Sigmoid colon (tissue), 7 donors: ENCODE data around the gene CNTN5. TPM values are rescaled to one million over a fixed set of nuclear protein-coding genes. Genes with fewer than 3 reads are reported as not detected.

Source experiments
- DNase-seq: peaks from one replicate; pipeline ENCODE4 v3.0.0-alpha.2; 2019
- H3K27ac ChIP-seq, 4 donors: fragments of 200-600 bp; sonication (generic); one replicate each; pipeline ENCODE4 v1.5.1; 2016 to 2019; ENCODE audit warnings: mild to moderate bottlenecking in 1 of 4
- H3K27me3 ChIP-seq, 3 donors: fragments of 200-600 bp; sonication (generic); one replicate each; pipeline ENCODE4 v1.5.1; 2019; ENCODE audit warnings: mild to moderate bottlenecking in 1 of 3
- H3K36me3 ChIP-seq, 4 donors: fragments of 200-600 bp; sonication (generic); one replicate each; pipeline ENCODE4 v1.5.1; 2016 to 2019
- H3K4me1 ChIP-seq, 4 donors: fragments of 200-600 bp; sonication (generic); one replicate each; pipeline ENCODE4 v1.5.1; 2017 to 2019
- H3K4me3 ChIP-seq, 4 donors: fragments of 200-600 bp; sonication (generic); one replicate each; pipeline ENCODE4 v1.5.1; 2017 to 2019; ENCODE audit warnings: mild to moderate bottlenecking in 2 of 4, moderate library complexity in 1 of 4
- H3K9me3 ChIP-seq, 4 donors: fragments of 200-600 bp in 3 of 4; sonication (generic) in 3 of 4; one replicate each; pipeline versions ENCODE4 v1.5.1 to v1.6.1; 2013 to 2019
- EP300 ChIP-seq, 4 donors: sonication (generic); formaldehyde crosslinking; IDR thresholded peaks; one replicate each; pipeline ENCODE4 v1.6.1; 2017; ENCODE audit warnings: antibody characterized with exemption in 4 of 4
- POLR2A ChIP-seq, 2 donors: fragments of 450-650 bp; IDR thresholded peaks; one replicate each; pipeline ENCODE4 v1.6.1; 2016; ENCODE audit warnings: antibody characterized with exemption in 2 of 2, mild to moderate bottlenecking in 2 of 2, moderate library complexity in 2 of 2
- POLR2AphosphoS5 ChIP-seq, 4 donors: sonication (generic); formaldehyde crosslinking; IDR thresholded peaks; one replicate each; pipeline ENCODE4 v1.6.1; 2017; ENCODE audit warnings: antibody characterized with exemption in 4 of 4
- WGBS, 2 donors: extraction: QIAGEN DNeasy Blood & Tissue Kit; methylation state at CpG; one replicate each; pipeline ENCODE4 v1.1.7; 2013; 5-methylcytosine and 5-hydroxymethylcytosine counted together
- intact Hi-C: fragments of 100-400 bp; cut with DNase I; formaldehyde crosslinking; loops from one replicate; pipeline ENCODE4 v1.15.1; 2023
- polyA plus RNA-seq, 3 donors: library from polyadenylated mRNA; stranded (reverse); fragments of 200-250 nt; gene quantifications; one replicate each; pipeline ENCODE4 v1.2.3, GENCODE V29; 2013
- total RNA-seq, 4 donors: library from RNA; depleted of rRNA; stranded (reverse); fragments of >200 nt; gene quantifications; one replicate each; pipeline ENCODE4 v1.1.0, GENCODE V29; 2016
- TF ChIP-seq, protein P1 (sequence below), 4 experiments: fragments of 450-650 bp in 3 of 4; fragments of 200-600 bp in 1 of 4; IDR thresholded peaks; one replicate each; pipeline ENCODE4 v1.5.1; 2016 to 2019; ENCODE audit warnings: antibody characterized with exemption in 4 of 4, mild to moderate bottlenecking in 3 of 4, moderate library complexity in 2 of 4
- donor health status: healthy with polysubstance abuse.
- donor health status: Bipolar disorder and iron deficiency.
- donor health status: healthy.

CNTN5 gene
- total and polyA plus RNA-seq, 7 donors, result 0.13 to 0.36 (median 0.16) TPM; not detected in 2

DNA sequence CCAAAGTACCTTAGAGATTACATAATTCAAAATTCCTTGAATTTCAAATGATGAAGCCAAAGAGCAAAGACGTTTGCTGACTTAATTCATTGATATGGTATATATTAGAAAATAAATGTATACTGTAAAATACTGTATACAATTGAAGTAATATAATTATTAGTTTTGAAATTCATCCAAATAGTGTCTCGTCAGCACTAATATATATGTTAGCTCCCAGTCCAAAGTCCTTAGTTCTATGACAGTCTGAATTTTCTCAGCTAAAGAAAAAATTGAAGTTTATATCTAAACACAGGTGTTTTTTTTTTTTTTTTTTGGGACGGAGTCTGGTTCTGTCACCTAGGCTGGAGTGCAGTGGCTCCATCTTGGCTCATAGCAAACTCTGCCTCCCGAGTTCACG lies 431.3 kb downstream of the CNTN5 start:
- Histone ChIP-seq H3K4me1 (no peaks in the 10 kb centered on the region), H3K27me3 (no peaks in the 10 kb centered on the region), H3K9me3 (no peaks in the 10 kb centered on the region), H3K27ac (no peak overlapping the region), H3K4me3 (no peak overlapping the region), H3K36me3 (no peaks in the 10 kb centered on the region)
- no peak for TF ChIP-seq POLR2AphosphoS5 (IDR thresholded peaks at IDR 0.05)
- TF ChIP-seq, protein P1, sequence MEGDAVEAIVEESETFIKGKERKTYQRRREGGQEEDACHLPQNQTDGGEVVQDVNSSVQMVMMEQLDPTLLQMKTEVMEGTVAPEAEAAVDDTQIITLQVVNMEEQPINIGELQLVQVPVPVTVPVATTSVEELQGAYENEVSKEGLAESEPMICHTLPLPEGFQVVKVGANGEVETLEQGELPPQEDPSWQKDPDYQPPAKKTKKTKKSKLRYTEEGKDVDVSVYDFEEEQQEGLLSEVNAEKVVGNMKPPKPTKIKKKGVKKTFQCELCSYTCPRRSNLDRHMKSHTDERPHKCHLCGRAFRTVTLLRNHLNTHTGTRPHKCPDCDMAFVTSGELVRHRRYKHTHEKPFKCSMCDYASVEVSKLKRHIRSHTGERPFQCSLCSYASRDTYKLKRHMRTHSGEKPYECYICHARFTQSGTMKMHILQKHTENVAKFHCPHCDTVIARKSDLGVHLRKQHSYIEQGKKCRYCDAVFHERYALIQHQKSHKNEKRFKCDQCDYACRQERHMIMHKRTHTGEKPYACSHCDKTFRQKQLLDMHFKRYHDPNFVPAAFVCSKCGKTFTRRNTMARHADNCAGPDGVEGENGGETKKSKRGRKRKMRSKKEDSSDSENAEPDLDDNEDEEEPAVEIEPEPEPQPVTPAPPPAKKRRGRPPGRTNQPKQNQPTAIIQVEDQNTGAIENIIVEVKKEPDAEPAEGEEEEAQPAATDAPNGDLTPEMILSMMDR (IDR thresholded peaks at IDR 0.05), result no peak
- TF ChIP-seq EP300 (IDR thresholded peaks at IDR 0.05), result no peak
- no peak for TF ChIP-seq POLR2A (IDR thresholded peaks at IDR 0.05)
- DNase-seq, result no peak
- intact Hi-C loops, result no loop called here
- WGBS, 2 donors, result 78 to 84% methylated on average over 5 of the region's 5 CpGs

DNA sequence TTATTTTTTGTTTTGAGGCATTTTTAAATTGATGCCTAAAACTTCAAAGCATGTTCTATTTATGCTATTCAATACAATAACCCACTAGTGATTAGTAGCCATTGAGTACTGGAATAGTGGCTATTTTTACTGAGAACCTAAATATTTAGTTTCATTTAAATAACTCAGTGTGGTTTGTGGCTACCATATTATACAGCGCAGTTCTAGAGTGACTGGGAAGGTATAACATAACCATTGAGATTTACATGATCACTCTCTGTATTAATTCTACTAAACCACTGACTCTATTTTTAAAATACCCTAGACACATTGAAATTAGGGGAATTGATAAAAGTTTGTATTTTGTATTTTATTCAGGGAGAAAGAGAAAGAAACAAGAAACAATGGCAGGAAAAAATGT lies 441.2 kb downstream of the CNTN5 start:
- Histone ChIP-seq H3K27ac (no peak overlapping the region), H3K4me3 (no peak overlapping the region), H3K9me3 (no peaks in the 10 kb centered on the region), H3K4me1 (no peaks in the 10 kb centered on the region), H3K36me3 (no peaks in the 10 kb centered on the region), H3K27me3 (no peaks in the 10 kb centered on the region)
- WGBS, 2 donors, result 96 to 99% methylated on average over 1 of the region's 1 CpG
- intact Hi-C loops, result no loop called here
- no peak for DNase-seq
- TF ChIP-seq, protein P1 (IDR thresholded peaks at IDR 0.05), result no peak
- no peak for TF ChIP-seq POLR2A (IDR thresholded peaks at IDR 0.05)
- TF ChIP-seq EP300 (IDR thresholded peaks at IDR 0.05), result no peak
- no peak for TF ChIP-seq POLR2AphosphoS5 (IDR thresholded peaks at IDR 0.05)

- H3K27me3 ChIP-seq, result no peaks in the 10 kb centered on the region
- no peak overlapping the region for H3K27ac ChIP-seq
- H3K4me1 ChIP-seq, result no peaks in the 10 kb centered on the region
- no peak for DNase-seq
- no peaks in the 10 kb centered on the region for H3K9me3 ChIP-seq
- H3K36me3 ChIP-seq, result no peaks in the 10 kb centered on the region
- WGBS, 2 donors, result 73 to 74% methylated on average over 2 of the region's 2 CpGs
- TF ChIP-seq EP300 (IDR thresholded peaks at IDR 0.05), result no peak
- TF ChIP-seq POLR2AphosphoS5 (IDR thresholded peaks at IDR 0.05), result no peak
- TF ChIP-seq POLR2A (IDR thresholded peaks at IDR 0.05), result no peak
- TF ChIP-seq, protein P1 (IDR thresholded peaks at IDR 0.05), result no peak
- H3K4me3 ChIP-seq, result no peak overlapping the region
- intact Hi-C loops, result no loop called here
Observed at GRCh38 chr11:99464985-99465384, 444.2 kb downstream of the CNTN5 start.

DNA sequence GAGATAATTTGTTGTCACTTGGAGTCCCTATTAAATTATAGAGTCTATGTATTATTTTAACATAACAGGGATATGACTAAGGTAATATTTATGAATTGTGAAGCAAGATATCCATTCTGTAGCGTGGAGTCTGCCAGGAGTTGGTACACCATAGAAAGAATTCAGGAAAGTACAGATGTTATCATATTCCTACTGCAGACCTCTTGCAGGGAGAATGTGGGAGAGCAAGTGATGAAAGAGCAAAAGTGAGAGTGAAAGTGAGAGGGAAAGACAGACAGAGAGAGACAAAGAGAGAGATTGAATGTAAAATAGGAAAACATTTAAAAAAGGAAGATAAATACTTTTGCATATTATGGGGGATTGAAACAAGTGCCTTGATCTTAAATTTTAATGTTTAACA lies 468.8 kb downstream of the CNTN5 start:
- H3K9me3 ChIP-seq, result no peaks in the 10 kb centered on the region
- DNase-seq, result no peak
- H3K4me3 ChIP-seq, result no peak overlapping the region
- no peak for TF ChIP-seq POLR2A (IDR thresholded peaks at IDR 0.05)
- TF ChIP-seq POLR2AphosphoS5 (IDR thresholded peaks at IDR 0.05), result no peak
- TF ChIP-seq, protein P1 (IDR thresholded peaks at IDR 0.05), result no peak
- no peak for TF ChIP-seq EP300 (IDR thresholded peaks at IDR 0.05)
- intact Hi-C loops, result no loop called here
- H3K27ac ChIP-seq, result no peak overlapping the region
- H3K36me3 ChIP-seq, result no peaks in the 10 kb centered on the region
- WGBS, 2 donors, result 79 to 84% methylated on average over 1 of the region's 1 CpG
- H3K27me3 ChIP-seq, result no peaks in the 10 kb centered on the region
- H3K4me1 ChIP-seq, result no peaks in the 10 kb centered on the region

DNA sequence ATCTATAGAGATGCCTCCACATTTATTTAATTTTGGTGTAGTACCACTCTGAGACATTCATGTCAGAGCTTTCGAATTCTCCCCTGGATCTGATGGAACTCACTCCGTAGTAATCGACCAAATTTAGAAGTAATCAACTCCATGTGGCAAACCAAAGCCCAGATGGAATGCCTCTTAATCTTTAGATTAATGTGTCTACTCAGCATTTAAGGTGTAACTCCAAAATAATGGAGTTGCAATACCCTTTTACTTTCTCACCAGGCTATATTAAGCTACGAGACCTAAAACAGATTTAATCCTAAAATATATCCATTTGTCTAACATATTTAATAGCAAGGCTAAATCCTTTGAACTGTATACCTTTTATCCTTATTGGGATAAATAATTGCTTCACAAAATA lies 473.3 kb downstream of the CNTN5 start:
- Histone ChIP-seq H3K27me3 (no peaks in the 10 kb centered on the region), H3K36me3 (no peaks in the 10 kb centered on the region), H3K9me3 (no peaks in the 10 kb centered on the region), H3K27ac (no peak overlapping the region), H3K4me1 (no peaks in the 10 kb centered on the region), H3K4me3 (no peak overlapping the region)
- DNase-seq, result no peak
- intact Hi-C loops, result no loop called here
- WGBS, 2 donors, result 96 to 97% methylated on average over 4 of the region's 4 CpGs
- TF ChIP-seq, protein P1 (IDR thresholded peaks at IDR 0.05), result no peak
- TF ChIP-seq POLR2A (IDR thresholded peaks at IDR 0.05), result no peak
- no peak for TF ChIP-seq EP300 (IDR thresholded peaks at IDR 0.05)
- TF ChIP-seq POLR2AphosphoS5 (IDR thresholded peaks at IDR 0.05), result no peak
